HAP-1 (cell line): Measurements from ENCODE around the gene JCAD.
"Not testable (repeated sequence)": the region's sequence is repeated elsewhere in the genome, so short reads cannot be mapped to it uniquely, and the experiment has no call there.

ENCODE experiments used
- DNase-seq, 2 experiments: peaks; one replicate each; pipeline ENCODE4 v3.0.0-alpha.2; 2016 to 2020; ENCODE audit warnings: low spot score in 2 of 2
- H3K27me3 ChIP-seq: fragments of 250-450 bp; sonication (Bioruptor Pico); 2 replicates; pipeline ENCODE4 v1.5.1; 2020; ENCODE audit warnings: low read depth, mild to moderate bottlenecking, moderate library complexity
- H3K36me3 ChIP-seq: fragments of 250-450 bp; sonication (Bioruptor Pico); replicated peaks from 2 replicates; pipeline ENCODE4 v1.5.1; 2020; ENCODE audit warnings: mild to moderate bottlenecking
- H3K4me1 ChIP-seq: fragments of 250-450 bp; sonication (Bioruptor Pico); 2 replicates; pipeline ENCODE4 v1.5.1; 2020; ENCODE audit warnings: mild to moderate bottlenecking
- H3K4me3 ChIP-seq: fragments of 250-450 bp; sonication (Bioruptor Pico); 2 replicates; pipeline ENCODE4 v1.5.1; 2020; ENCODE audit warnings: mild to moderate bottlenecking, moderate library complexity
- H3K9me3 ChIP-seq: fragments of 250-450 bp; sonication (Bioruptor Pico); 2 replicates; pipeline ENCODE4 v1.5.1; 2020; ENCODE audit warnings: mild to moderate bottlenecking, moderate library complexity
- in situ Hi-C: fragments of 300-500 bp; cut with MboI; formaldehyde crosslinking; loops from 3 replicates; pipeline ENCODE4 v1.14.3; 2020; ENCODE audit warnings: low sequenced_read_pairs, inconsistent platforms, mixed read lengths

The JCAD gene, protein sequence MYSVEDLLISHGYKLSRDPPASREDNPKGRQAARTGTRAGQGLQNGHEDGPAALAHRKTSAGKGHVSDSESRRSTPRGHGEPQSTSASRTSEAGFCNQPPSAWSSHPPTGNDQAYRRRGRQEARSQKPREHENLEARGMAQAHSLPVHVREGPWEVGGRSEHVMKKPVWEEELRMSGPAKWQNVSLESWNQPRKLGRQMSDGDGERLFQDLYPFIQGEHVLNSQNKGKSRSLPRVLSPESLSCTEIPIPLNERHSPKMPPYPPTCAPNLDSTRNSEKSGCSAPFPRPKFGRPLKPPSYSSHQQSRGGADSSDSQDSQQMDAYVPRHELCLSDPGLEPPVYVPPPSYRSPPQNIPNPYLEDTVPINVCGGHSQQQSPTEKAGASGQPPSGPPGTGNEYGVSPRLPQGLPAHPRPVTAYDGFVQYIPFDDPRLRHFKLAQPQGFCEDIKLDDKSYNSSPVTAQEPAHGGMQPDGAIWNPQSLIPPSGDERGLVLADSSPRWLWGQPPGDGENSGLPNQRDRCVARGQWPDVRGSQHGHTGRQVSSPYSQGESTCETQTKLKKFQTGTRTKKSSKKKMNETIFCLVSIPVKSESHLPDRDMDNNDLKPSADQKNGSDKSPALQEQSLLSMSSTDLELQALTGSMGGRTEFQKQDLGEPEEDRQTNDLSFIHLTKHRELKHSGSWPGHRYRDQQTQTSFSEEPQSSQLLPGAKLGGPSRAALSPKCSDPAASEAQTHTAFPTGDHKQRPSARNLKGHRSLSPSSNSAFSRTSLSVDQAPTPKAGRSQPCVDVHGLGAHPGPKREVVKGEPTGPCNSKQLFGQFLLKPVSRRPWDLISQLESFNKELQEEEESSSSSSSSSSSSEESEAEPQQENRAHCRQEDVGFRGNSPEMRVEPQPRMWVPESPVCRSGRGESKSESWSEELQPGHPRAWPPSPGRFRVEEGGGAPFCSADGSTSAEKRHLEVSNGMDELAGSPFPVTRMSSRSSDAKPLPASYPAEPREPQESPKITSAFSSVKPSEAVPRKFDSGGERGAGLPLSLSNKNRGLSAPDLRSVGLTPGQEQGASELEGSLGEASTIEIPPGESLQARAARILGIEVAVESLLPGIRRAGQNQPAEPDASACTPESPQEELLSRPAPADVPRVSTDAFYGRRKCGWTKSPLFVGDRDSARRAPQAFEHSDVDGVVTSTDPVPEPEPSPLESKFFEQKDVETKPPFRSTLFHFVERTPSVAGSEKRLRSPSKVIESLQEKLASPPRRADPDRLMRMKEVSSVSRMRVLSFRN (N-terminal part only)

GRCh38 chr10:30059209-30060107, at the start of gene JCAD:
Gene JCAD (minus strand): TSS chr10:30059586. CDS start chr10:30047812, 11,774 bp downstream.
- no peaks in the 10 kb centered on the region for H3K9me3 ChIP-seq
- DNase-seq = peak; percentile 49 to 85
- no peaks in the 10 kb centered on the region for H3K27me3 ChIP-seq
- H3K4me3 ChIP-seq = peak within 1 kb of the TSS; percentile 46
- H3K4me1 ChIP-seq = peaks cover 3% of the 10 kb centered on the region; the same call in 1 of the 2 replicates
- in situ Hi-C loops = no loop called here
- no peaks in the 10 kb centered on the region for H3K36me3 ChIP-seq

DNA sequence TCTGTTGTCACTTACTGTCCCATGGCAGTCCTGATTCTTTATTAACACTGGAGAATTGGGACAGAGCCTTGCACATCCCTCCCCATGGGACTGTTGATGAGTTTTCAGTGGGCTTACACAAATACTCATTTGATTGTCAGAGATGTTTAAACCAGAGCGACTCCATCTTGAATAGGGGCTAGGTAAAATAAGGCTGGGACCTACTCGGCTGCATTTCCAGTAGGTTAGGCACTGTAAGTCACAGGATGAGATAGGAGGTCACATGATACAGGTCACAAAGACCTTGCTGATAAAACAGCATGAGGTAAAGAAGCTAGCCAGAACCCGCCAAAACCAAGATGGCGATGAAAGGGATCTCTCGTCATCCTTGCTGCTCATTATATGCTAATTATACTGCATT, 47.6 kb upstream of the JCAD start:
- H3K9me3 ChIP-seq = no peaks in the 10 kb centered on the region
- no peaks in the 10 kb centered on the region for H3K27me3 ChIP-seq
- no peak overlapping the region for H3K4me3 ChIP-seq
- DNase-seq = no peak
- H3K36me3 ChIP-seq = no peaks in the 10 kb centered on the region
- H3K4me1 ChIP-seq = no peaks in the 10 kb centered on the region
- in situ Hi-C loops = no loop called here

DNA sequence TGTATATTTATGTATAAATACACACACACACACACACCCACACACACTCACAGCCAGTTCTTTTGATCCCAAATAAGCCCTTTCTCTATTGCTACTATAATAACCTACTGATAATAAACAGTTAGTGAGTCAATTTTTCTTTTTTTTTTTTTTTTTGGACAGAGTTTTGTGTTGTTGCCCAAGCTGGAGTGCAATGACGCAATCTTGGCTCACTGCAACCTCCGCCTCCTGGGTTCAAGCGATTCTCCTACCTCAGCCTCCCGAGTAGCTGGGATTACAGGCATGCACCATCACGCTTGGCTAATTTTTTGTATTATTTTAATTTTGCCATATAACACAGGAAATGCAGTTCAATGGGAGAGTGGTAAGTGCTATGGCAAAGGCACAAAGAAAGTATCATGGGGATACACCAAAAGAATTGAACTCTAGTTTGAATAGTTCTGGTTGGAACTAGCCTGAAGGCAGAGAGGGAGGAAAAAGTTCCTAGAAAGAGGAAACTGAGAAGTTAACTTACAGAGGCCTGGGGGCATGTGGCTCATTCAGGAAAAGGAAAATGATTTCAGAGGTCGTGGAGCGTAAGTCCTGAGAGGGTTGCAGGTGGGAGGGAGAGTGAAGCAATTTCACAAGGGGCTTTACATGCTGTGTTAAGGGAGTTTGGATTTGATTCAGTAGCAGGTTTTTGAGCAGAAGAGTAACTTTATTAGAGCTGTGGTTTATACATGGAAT, 44.4 kb upstream of the JCAD start:
- Histone ChIP-seq H3K36me3 (no peaks in the 10 kb centered on the region), H3K9me3 (no peaks in the 10 kb centered on the region), H3K27me3 (no peaks in the 10 kb centered on the region), H3K4me1 (no peaks in the 10 kb centered on the region), H3K4me3 (no peak overlapping the region)
- DNase-seq = no peak
- in situ Hi-C loops = no loop called here

DNA sequence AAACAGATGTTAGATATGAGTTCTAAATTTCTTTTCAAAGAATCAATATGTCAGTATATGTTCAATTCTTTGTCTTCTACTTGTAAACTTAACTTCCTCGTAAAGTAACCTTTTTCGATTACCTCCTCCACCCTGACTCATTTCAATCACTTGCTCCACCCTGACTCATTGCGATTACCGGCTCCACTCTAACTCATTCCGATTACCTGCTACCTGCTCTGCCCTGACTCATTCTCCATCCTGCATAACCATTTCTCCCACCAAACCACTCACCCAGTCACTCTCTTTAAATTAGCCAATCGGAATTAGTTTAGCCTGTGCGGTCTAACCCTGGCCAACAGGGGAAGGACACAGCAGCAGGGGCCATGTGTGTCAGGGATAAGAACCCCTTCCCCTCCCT, 40.3 kb upstream of the JCAD start:
- H3K9me3 ChIP-seq, H3K4me1 ChIP-seq, H3K27me3 ChIP-seq, H3K36me3 ChIP-seq, H3K4me3 ChIP-seq, DNase-seq, in situ Hi-C loops: not testable (repeated sequence)

DNA sequence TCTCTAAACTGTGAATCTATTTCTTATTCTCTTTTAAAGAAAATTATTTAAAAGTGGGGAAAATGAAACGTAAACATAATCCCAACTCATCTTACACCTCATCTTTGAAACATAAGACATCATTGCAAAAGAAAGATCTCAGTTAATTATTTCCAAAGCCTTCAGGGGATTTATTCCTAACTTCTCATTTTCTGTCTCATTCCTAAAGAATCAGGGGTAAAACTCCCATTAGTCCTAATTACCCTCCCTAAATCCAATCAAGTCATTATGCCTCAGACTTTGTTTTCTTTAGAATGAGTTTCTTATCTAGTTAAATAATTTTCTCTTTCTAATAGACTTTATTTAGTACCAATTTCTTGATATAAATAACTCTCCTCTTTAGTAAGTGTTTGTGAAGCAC, 39.7 kb upstream of the JCAD start:
- H3K4me3 ChIP-seq = no peak overlapping the region
- H3K4me1 ChIP-seq = no peaks in the 10 kb centered on the region; the same call in 1 of the 2 replicates
- in situ Hi-C loops = no loop called here

DNA sequence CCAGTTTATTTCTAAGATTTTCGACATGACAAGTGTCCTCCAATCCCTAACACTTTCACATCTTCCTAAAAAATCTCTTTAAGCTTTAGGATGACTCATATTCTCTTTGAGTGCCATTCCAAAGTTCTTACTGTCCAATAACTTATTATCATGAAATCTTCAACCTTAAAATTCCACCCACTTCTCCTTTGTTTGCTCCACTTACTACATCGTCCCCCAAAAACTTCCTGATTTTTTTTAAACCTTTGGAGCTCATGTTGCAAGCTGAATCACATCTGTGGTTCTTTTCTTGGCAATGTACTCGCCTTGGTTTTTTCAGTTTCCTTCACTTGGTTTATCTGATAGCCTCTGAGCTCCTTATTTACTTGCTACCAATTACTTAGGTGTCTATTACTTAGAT, 39.2 kb upstream of the JCAD start:
- no peak for DNase-seq
- H3K4me3 ChIP-seq = no peak overlapping the region
- H3K27me3 ChIP-seq = no peaks in the 10 kb centered on the region
- no peaks in the 10 kb centered on the region; the same call in 1 of the 2 replicates for H3K4me1 ChIP-seq
- no peaks in the 10 kb centered on the region for H3K36me3 ChIP-seq
- H3K9me3 ChIP-seq = no peaks in the 10 kb centered on the region
- in situ Hi-C loops = no loop called here

More for the DNA sequence above, 39.7 kb upstream of the JCAD start:
- no peaks in the 10 kb centered on the region for H3K36me3 ChIP-seq
- H3K9me3 ChIP-seq = no peaks in the 10 kb centered on the region
- no peak for DNase-seq
- H3K27me3 ChIP-seq = no peaks in the 10 kb centered on the region

DNA sequence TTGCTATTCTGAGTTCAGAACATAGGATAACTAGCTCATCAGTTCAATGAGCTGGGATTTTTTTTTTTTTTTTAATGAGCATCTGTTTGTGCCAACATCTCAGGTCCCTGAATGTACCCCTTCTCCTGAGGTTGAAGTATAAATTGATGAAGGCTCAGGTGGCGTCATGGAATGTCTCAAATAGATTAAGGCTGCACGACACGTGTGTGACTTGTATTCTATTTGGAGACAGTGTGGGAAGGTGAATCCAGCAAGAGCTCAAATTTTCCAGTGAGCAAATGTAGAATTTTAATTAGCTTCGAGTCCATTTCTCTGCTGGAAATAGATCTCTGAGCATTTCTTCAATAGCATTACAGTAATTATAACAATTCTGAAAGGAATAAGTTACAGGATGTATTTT, 37.2 kb upstream of the JCAD start:
- in situ Hi-C loops = no loop called here
- no peaks in the 10 kb centered on the region for H3K27me3 ChIP-seq

GRCh38 chr10:30095631-30096422, 36.4 kb upstream of the JCAD start:
- in situ Hi-C loops = no loop called here
- no peaks in the 10 kb centered on the region; the same call in 1 of the 2 replicates for H3K4me1 ChIP-seq
- no peaks in the 10 kb centered on the region for H3K36me3 ChIP-seq
- H3K9me3 ChIP-seq = no peaks in the 10 kb centered on the region
- no peaks in the 10 kb centered on the region for H3K27me3 ChIP-seq
- no peak for DNase-seq
- H3K4me3 ChIP-seq = no peak overlapping the region

More for the DNA sequence above, 37.2 kb upstream of the JCAD start:
- Histone ChIP-seq H3K4me3 (no peak overlapping the region), H3K9me3 (no peaks in the 10 kb centered on the region), H3K36me3 (no peaks in the 10 kb centered on the region), H3K4me1 (no peaks in the 10 kb centered on the region; the same call in 1 of the 2 replicates)
- DNase-seq = no peak

DNA sequence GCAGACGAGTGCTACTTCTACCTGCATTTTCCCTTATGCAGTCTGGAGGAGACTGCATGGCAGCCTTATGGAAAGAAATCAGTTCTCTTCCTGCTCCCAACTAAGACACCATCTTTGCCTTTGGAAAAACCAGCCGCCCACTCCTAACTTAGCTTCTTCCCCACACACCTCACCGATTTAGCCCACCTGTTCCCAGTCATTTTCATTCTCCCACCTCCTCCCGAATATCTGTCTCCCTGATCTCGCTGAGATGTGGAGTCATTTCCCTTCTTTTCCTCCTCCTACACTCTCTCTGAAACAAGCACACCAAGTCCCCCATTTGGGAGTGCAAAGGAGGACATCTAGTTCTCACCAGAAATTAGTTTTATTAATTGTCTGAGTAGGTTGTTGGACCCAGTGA, 35.2 kb upstream of the JCAD start:
- H3K4me3 ChIP-seq = no peak overlapping the region
- H3K36me3 ChIP-seq = no peaks in the 10 kb centered on the region
- H3K27me3 ChIP-seq = no peaks in the 10 kb centered on the region
- H3K9me3 ChIP-seq = no peaks in the 10 kb centered on the region
- DNase-seq = no peak
- no peaks in the 10 kb centered on the region; the same call in 1 of the 2 replicates for H3K4me1 ChIP-seq
- in situ Hi-C loops = no loop called here

- Histone ChIP-seq H3K9me3 (no peaks in the 10 kb centered on the region), H3K27me3 (no peaks in the 10 kb centered on the region), H3K4me3 (no peak overlapping the region), H3K36me3 (no peaks in the 10 kb centered on the region), H3K4me1 (no peaks in the 10 kb centered on the region; the same call in 1 of the 2 replicates)
- in situ Hi-C loops = no loop called here
- no peak for DNase-seq
These were observed 34.0 kb upstream of the JCAD start for GRCh38 chr10:30093303-30093950.

DNA sequence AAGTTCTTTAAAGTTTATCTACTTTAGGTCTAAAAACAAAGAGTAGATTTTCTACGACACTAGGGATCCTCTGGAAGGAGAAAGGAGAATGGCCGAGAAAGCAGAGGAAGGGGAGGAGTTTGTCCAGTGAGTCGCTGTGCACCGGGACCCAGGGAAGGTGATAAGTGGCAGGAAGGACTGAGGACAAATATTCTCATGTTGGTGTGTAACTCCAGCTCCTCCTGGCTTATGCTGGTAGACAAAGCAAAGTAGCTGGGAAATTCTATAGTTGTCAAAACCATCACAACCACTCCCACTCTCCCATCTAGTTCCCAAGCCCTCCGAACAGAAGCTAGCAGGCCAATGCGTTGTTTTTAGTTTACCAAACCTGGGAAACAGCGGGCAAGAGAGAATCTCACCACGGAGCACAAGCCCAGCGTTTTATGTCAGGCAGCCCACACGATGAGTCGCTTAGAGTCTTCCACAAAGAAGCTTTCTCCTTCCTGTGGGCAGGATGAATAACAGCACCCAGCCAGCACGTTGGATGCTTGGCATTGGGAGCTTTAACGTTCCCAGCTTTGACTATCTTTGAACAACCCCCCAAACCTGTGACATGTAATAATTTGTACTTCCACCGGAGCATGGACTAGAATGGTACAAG, 32.9 kb upstream of the JCAD start:
- Histone ChIP-seq H3K27me3 (no peaks in the 10 kb centered on the region), H3K9me3 (no peaks in the 10 kb centered on the region), H3K4me1 (no peaks in the 10 kb centered on the region), H3K4me3 (no peak overlapping the region), H3K36me3 (no peaks in the 10 kb centered on the region)
- DNase-seq = no peak
- in situ Hi-C loops = no loop called here
